ENCODE results near the gene CAB39.

CAB39 gene

DNA sequence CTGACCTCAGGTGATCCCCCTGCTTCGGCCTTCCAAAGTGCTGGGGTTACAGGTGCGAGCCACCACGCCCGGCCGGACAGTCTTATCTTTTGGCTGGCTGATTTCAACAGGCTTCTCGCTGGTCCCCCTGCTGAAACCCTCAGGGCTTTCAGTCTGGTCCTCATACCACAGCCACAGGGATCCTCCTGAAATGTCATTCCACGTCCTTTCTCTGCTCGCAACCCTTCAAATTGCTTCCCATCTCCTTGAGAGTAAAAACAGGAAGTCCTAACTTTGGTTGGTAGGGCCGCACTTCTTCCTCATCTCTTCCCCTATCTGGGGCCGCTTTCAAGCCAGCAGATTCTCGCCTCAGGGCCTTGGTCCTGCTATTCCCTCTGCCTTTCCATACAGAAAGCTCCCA, 1.4 kb upstream of the CAB39 start:
- no peak for DNase-seq

DNA sequence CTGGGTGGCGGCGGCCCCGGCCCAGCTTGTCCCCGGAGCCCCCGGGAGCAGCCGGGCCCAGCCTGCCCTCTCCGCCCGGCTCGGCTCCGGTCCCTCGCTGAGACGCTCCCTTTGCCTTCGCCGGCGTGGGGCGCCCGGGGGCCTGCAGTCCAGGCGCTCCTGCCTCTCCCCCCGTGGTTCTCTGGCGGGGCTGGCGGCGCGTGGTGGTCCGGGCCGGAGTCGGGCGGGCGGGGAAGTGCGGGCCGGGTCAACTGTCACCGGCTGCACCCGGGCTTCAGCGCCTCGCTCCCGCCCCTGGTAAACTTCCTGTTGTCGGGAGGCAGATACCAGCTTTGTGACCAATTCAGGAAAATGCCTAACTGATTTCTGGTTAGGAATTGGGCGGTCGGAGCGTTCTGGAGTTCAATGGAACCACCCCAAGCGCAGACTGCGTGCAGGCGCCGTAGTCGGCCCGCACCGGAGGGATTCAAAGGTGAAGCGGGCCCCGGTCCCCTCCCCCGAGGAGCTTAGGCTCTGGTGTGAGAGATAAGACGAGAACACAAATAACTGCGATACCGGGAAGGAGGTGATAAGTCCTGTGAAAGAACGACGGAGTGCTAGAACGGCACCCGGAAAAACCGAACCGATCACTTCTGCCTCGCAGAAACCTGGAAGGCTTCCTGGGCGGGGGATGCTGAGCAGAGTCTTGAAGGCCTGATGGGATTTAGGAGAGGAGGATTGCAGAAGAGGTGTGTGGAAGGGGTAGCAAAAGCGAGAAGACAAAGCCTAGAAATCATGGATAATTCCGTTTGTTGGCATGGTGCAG, 891 bp downstream of the CAB39 start:
- peak overlapping the region; percentile 97 for H3K4me3 ChIP-seq (ENCODE audit: insufficient read depth, low read depth, low read length, poor library complexity, severe bottlenecking)
- no peaks in the 10 kb centered on the region for H3K36me3 ChIP-seq (ENCODE audit: control insufficient read depth, insufficient read depth, low read length)
- no peaks in the 10 kb centered on the region for H3K9me3 ChIP-seq (ENCODE audit: control insufficient read depth, low read length)
- no peaks in the 10 kb centered on the region for H3K27me3 ChIP-seq (replicated peaks; ENCODE audit: control insufficient read depth, insufficient read depth, low read length, poor library complexity, severe bottlenecking)
- DNase-seq = peak in 2 of 3 donors; percentile 17 to 22
- peaks cover 37% of the 10 kb centered on the region for H3K4me1 ChIP-seq (ENCODE audit: control insufficient read depth, insufficient read depth, low read length, poor library complexity, severe bottlenecking)
- peak overlapping the region; percentile 87 for H3K27ac ChIP-seq (ENCODE audit: insufficient read depth, low read length, poor library complexity, severe bottlenecking)

More for the DNA sequence above, 1.4 kb upstream of the CAB39 start:
- Histone ChIP-seq H3K4me1 (ENCODE audit: control insufficient read depth, insufficient read depth, low read length, poor library complexity, severe bottlenecking) (peaks cover 16% of the 10 kb centered on the region), H3K36me3 (ENCODE audit: control insufficient read depth, insufficient read depth, low read length) (no peaks in the 10 kb centered on the region), H3K27me3 (replicated peaks; ENCODE audit: control insufficient read depth, insufficient read depth, low read length, poor library complexity, severe bottlenecking) (no peaks in the 10 kb centered on the region), H3K9me3 (ENCODE audit: control insufficient read depth, low read length) (no peaks in the 10 kb centered on the region), H3K27ac (ENCODE audit: insufficient read depth, low read length, poor library complexity, severe bottlenecking) (no peak overlapping the region), H3K4me3 (ENCODE audit: insufficient read depth, low read depth, low read length, poor library complexity, severe bottlenecking) (no peak overlapping the region)

DNA sequence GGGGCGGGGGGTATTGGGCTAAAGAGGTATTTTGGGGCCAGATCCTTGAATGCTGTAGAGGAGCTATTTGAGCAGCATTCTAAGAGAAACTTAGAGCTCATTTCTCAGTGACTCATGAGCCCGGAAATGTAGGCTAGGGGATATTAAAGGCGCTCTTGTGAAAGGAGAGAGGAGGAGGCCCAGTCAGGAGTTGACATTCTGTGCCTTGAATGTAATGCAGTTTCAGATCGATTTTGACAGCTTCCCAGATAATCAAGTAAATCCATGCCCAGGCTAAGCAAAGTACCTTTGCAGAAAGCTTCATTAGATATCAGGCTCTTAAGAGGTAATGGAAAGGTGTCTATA, 1.5 kb downstream of the CAB39 start:
- Histone ChIP-seq H3K36me3 (ENCODE audit: control insufficient read depth, insufficient read depth, low read length) (no peaks in the 10 kb centered on the region), H3K4me1 (ENCODE audit: control insufficient read depth, insufficient read depth, low read length, poor library complexity, severe bottlenecking) (peaks cover 43% of the 10 kb centered on the region), H3K9me3 (ENCODE audit: control insufficient read depth, low read length) (no peaks in the 10 kb centered on the region), H3K4me3 (ENCODE audit: insufficient read depth, low read depth, low read length, poor library complexity, severe bottlenecking) (peak overlapping the region; percentile 97), H3K27ac (ENCODE audit: insufficient read depth, low read length, poor library complexity, severe bottlenecking) (peak overlapping the region; percentile 87), H3K27me3 (replicated peaks; ENCODE audit: control insufficient read depth, insufficient read depth, low read length, poor library complexity, severe bottlenecking) (no peaks in the 10 kb centered on the region)
- peak; percentile 13 to 29 (median 24) for DNase-seq

DNA sequence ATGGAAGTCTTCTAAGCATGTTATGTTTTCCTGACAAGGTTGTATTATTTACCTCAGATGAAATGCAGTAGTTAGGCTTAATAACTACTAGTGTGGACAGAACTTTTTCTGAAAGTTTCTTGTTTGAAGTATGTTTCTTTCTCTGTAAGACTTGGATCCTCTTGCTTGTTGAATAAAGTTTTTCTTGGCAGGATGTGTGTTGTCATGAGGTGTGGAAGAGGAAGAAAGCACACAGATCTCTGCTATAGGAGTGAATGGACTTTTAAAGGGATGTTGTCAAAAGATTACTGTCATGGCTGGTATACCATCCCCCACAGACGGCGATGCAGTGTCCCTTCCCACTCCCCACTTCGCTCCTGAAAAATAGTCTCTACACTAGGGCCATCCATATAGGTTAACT, 2.6 kb downstream of the CAB39 start:
- Histone ChIP-seq H3K36me3 (ENCODE audit: control insufficient read depth, insufficient read depth, low read length) (no peaks in the 10 kb centered on the region), H3K4me3 (ENCODE audit: insufficient read depth, low read depth, low read length, poor library complexity, severe bottlenecking) (peak overlapping the region; percentile 97), H3K27me3 (replicated peaks; ENCODE audit: control insufficient read depth, insufficient read depth, low read length, poor library complexity, severe bottlenecking) (no peaks in the 10 kb centered on the region), H3K9me3 (ENCODE audit: control insufficient read depth, low read length) (no peaks in the 10 kb centered on the region), H3K27ac (ENCODE audit: insufficient read depth, low read length, poor library complexity, severe bottlenecking) (peak overlapping the region; percentile 87), H3K4me1 (ENCODE audit: control insufficient read depth, insufficient read depth, low read length, poor library complexity, severe bottlenecking) (peaks cover 51% of the 10 kb centered on the region)
- DNase-seq = no peak

DNA sequence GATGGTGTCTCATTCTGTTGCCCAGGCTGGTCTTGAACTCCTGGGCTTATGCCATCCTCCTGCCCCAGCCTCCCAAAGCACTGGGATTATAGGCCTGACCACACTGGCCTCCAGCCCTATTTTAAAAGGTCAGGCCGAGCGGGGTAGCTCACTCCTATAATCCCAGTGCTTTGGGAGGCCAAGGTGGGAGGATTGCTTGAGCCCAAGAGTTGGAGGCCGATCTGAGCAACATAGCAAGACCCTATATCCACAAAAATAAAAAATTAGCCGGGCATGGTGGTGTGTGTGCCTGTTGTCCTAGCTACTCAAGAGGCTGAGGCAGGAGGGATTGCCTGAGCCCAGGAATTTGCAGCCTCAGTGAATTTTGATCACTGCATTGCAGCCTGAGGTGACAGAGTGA, 3.9 kb downstream of the CAB39 start:
- H3K9me3 ChIP-seq (ENCODE audit: control insufficient read depth, low read length) = no peaks in the 10 kb centered on the region
- no peak overlapping the region for H3K4me3 ChIP-seq (ENCODE audit: insufficient read depth, low read depth, low read length, poor library complexity, severe bottlenecking)
- no peak for DNase-seq
- H3K36me3 ChIP-seq (ENCODE audit: control insufficient read depth, insufficient read depth, low read length) = peaks cover 4% of the 10 kb centered on the region
- peaks cover 64% of the 10 kb centered on the region for H3K4me1 ChIP-seq (ENCODE audit: control insufficient read depth, insufficient read depth, low read length, poor library complexity, severe bottlenecking)
- no peaks in the 10 kb centered on the region for H3K27me3 ChIP-seq (replicated peaks; ENCODE audit: control insufficient read depth, insufficient read depth, low read length, poor library complexity, severe bottlenecking)
- H3K27ac ChIP-seq (ENCODE audit: insufficient read depth, low read length, poor library complexity, severe bottlenecking) = peak overlapping the region; percentile 87

DNA sequence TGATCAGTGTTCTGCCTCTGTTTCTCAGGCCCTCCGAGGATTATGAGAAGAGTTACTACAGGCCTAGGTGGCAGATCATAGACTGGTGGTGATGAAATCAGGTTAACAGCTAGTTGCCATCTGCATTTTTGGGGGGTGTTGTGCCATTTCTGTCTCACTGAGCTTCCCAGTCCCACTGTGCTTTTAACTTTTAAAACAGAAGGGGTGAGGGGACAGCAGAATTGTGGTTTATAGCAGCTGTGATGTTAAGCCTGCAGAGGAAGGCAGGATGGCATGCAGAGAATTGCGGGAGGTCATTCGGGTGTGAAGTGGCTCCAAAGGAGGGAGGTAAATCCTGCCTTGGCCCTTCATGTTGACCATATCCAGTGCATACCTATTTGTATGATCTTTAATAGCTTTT, 5.0 kb downstream of the CAB39 start:
- DNase-seq = no peak
- Histone ChIP-seq H3K4me1 (ENCODE audit: control insufficient read depth, insufficient read depth, low read length, poor library complexity, severe bottlenecking) (peaks cover 67% of the 10 kb centered on the region), H3K4me3 (ENCODE audit: insufficient read depth, low read depth, low read length, poor library complexity, severe bottlenecking) (peak overlapping the region; percentile 5), H3K27ac (ENCODE audit: insufficient read depth, low read length, poor library complexity, severe bottlenecking) (peak overlapping the region; percentile 87), H3K9me3 (ENCODE audit: control insufficient read depth, low read length) (no peaks in the 10 kb centered on the region), H3K36me3 (ENCODE audit: control insufficient read depth, insufficient read depth, low read length) (peaks cover 4% of the 10 kb centered on the region), H3K27me3 (replicated peaks; ENCODE audit: control insufficient read depth, insufficient read depth, low read length, poor library complexity, severe bottlenecking) (no peaks in the 10 kb centered on the region)

DNA sequence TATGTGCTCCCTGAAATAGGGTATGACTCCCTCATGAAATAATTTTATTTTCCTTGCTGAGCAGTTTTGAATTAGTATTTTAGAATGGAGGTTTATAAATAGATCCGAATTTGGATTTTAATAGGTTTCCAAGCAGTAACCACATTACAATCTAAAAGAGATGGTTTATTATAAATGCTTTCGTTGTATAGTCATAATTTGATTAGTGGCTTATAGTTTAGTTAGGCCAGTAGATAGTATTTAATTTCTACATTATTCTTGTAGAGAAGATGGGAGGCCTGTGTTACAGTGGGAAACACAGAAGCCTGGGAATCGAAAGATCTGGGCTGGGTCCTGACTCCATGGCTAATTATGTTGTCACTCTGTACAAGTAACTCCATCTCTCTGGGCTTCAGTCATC, 6.7 kb downstream of the CAB39 start:
- peaks cover 82% of the 10 kb centered on the region for H3K4me1 ChIP-seq (ENCODE audit: control insufficient read depth, insufficient read depth, low read length, poor library complexity, severe bottlenecking)
- H3K4me3 ChIP-seq (ENCODE audit: insufficient read depth, low read depth, low read length, poor library complexity, severe bottlenecking) = no peak overlapping the region
- no peak for DNase-seq
- H3K36me3 ChIP-seq (ENCODE audit: control insufficient read depth, insufficient read depth, low read length) = peaks cover 4% of the 10 kb centered on the region
- H3K27me3 ChIP-seq (replicated peaks; ENCODE audit: control insufficient read depth, insufficient read depth, low read length, poor library complexity, severe bottlenecking) = no peaks in the 10 kb centered on the region
- no peak overlapping the region for H3K27ac ChIP-seq (ENCODE audit: insufficient read depth, low read length, poor library complexity, severe bottlenecking)
- H3K9me3 ChIP-seq (ENCODE audit: control insufficient read depth, low read length) = no peaks in the 10 kb centered on the region

DNA sequence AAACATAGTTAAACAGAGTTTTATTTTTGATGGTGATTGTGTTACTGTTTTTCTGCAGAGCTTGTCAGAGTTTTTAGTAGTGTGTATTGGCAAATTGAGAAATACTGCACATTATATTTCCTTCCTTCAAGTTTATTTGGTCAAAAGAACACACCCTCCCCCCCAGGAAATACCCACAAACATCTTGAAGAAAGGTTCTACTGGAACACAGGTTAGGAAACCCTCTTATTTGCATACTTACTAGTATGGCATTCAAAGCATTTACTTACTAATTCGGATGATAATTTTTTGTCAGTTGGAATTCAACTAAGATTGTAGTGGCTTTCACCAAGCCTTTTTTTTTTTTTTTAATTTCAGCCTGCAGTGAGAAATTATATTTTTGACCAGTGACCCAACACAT, 9.1 kb downstream of the CAB39 start:
- no peak overlapping the region for H3K4me3 ChIP-seq (ENCODE audit: insufficient read depth, low read depth, low read length, poor library complexity, severe bottlenecking)
- no peak for DNase-seq
- peaks cover 69% of the 10 kb centered on the region for H3K4me1 ChIP-seq (ENCODE audit: control insufficient read depth, insufficient read depth, low read length, poor library complexity, severe bottlenecking)
- H3K9me3 ChIP-seq (ENCODE audit: control insufficient read depth, low read length) = no peaks in the 10 kb centered on the region
- no peaks in the 10 kb centered on the region for H3K27me3 ChIP-seq (replicated peaks; ENCODE audit: control insufficient read depth, insufficient read depth, low read length, poor library complexity, severe bottlenecking)
- peaks cover 4% of the 10 kb centered on the region for H3K36me3 ChIP-seq (ENCODE audit: control insufficient read depth, insufficient read depth, low read length)
- no peak overlapping the region for H3K27ac ChIP-seq (ENCODE audit: insufficient read depth, low read length, poor library complexity, severe bottlenecking)

DNA sequence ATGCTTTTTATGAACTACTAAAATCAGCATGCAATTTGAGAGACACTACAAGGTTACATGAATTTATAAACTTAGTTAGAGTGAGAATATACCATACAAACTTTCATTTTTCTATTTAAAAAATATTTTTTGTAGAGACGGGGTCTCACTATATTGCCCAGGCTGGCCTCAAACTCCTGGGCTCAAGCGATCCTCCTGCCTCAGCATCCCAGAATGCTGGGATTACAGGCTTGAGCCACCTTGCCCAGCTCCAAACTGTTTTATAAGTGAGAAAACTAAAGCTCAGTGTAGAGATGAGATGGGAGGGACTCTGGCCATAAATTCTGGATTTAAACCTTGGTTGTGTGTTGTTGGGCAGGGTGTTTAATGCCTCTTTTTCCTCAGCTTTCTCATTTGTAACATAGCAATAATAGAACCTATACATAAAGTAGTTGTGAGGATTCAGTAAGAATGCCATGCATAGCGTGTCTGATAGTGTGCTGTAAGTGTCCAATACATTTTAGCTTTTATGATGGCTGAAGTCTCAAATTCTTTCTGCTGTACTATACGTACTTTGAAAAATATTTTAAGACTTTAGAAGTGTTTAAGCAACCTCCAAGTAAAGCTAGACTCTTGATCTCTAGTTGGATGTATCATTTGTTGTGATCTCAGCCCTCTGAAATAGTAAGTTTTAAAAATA, 9.7 kb downstream of the CAB39 start:
- H3K36me3 ChIP-seq (ENCODE audit: control insufficient read depth, insufficient read depth, low read length) = peaks cover 4% of the 10 kb centered on the region
- peak overlapping the region; percentile 54 for H3K27ac ChIP-seq (ENCODE audit: insufficient read depth, low read length, poor library complexity, severe bottlenecking)
- peaks cover 66% of the 10 kb centered on the region for H3K4me1 ChIP-seq (ENCODE audit: control insufficient read depth, insufficient read depth, low read length, poor library complexity, severe bottlenecking)
- no peaks in the 10 kb centered on the region for H3K27me3 ChIP-seq (replicated peaks; ENCODE audit: control insufficient read depth, insufficient read depth, low read length, poor library complexity, severe bottlenecking)
- no peak overlapping the region for H3K4me3 ChIP-seq (ENCODE audit: insufficient read depth, low read depth, low read length, poor library complexity, severe bottlenecking)
- no peaks in the 10 kb centered on the region for H3K9me3 ChIP-seq (ENCODE audit: control insufficient read depth, low read length)
- DNase-seq = no peak

DNA sequence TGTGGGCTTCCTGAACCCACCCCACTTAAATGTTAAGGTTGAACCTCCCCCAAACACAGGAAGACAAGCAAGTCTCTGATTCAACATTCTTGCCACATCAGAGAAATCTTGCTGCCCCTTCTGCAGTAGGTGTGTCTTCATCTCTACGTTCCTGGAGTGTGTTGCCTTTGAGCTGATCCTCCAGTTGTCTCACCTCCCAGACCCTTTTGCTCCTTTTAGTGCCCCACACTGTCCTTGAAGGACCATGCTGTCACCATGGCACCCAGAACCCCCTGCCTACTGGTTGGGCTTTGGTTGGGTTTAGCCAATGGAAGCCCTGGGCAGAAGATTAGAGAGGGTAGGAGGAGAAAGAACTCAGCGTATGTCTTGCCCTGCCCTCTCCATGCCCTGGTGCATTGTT, 10.7 kb downstream of the CAB39 start:
- Histone ChIP-seq H3K4me1 (ENCODE audit: control insufficient read depth, insufficient read depth, low read length, poor library complexity, severe bottlenecking) (peaks cover 56% of the 10 kb centered on the region), H3K27ac (ENCODE audit: insufficient read depth, low read length, poor library complexity, severe bottlenecking) (peak overlapping the region; percentile 54), H3K4me3 (ENCODE audit: insufficient read depth, low read depth, low read length, poor library complexity, severe bottlenecking) (peak overlapping the region; percentile 42), H3K9me3 (ENCODE audit: control insufficient read depth, low read length) (no peaks in the 10 kb centered on the region), H3K36me3 (ENCODE audit: control insufficient read depth, insufficient read depth, low read length) (peaks cover 4% of the 10 kb centered on the region), H3K27me3 (replicated peaks; ENCODE audit: control insufficient read depth, insufficient read depth, low read length, poor library complexity, severe bottlenecking) (no peaks in the 10 kb centered on the region)
- DNase-seq = peak in 1 of 3 donors; percentile 27

Measured in effector memory CD4-positive, alpha-beta T cell (primary cell).